ENCODE results near the gene TAGLN. TPM values are rescaled to one million over a fixed set of nuclear protein-coding genes. Genes with fewer than 3 reads are reported as not detected.
"Not testable (repeated sequence)": the region's sequence is repeated elsewhere in the genome, so short reads cannot be mapped to it uniquely, and the experiment has no call there.

The TAGLN gene
- total RNA-seq, 1 experiment from 2014 or later: 409 TPM

- DNase-seq (ENCODE audit: low read depth): no peak
Observed at GRCh38 chr11:117195761-117196160, 3.4 kb upstream of the TAGLN start.

GRCh38 chr11:117197006-117197405 is 2.2 kb upstream of the TAGLN start:
- DNase-seq (ENCODE audit: low read depth): no peak

- DNase-seq (ENCODE audit: low read depth): no peak
Observed at GRCh38 chr11:117197516-117198456, 1.4 kb upstream of the TAGLN start.

- DNase-seq (ENCODE audit: low read depth): no peak
Observed at GRCh38 chr11:117198613-117199012, 557 bp upstream of the TAGLN start.

- no peak for DNase-seq (ENCODE audit: low read depth)
Observed at GRCh38 chr11:117199916-117200812, 994 bp downstream of the TAGLN start.

GRCh38 chr11:117200813-117201657 is 1.9 kb downstream of the TAGLN start:
- DNase-seq (ENCODE audit: low read depth): no peak

- no peak for DNase-seq (ENCODE audit: low read depth)
Observed at GRCh38 chr11:117201658-117202305, 2.6 kb downstream of the TAGLN start.

- DNase-seq (ENCODE audit: low read depth): no peak
Observed at GRCh38 chr11:117202386-117203068, 3.4 kb downstream of the TAGLN start.

GRCh38 chr11:117203069-117203407 is 3.9 kb downstream of the TAGLN start:
- DNase-seq (ENCODE audit: low read depth): no peak

- no peak for DNase-seq (ENCODE audit: low read depth)
Observed at GRCh38 chr11:117204283-117205080, 5.3 kb downstream of the TAGLN start.

- no peak for DNase-seq (ENCODE audit: low read depth)
Observed at GRCh38 chr11:117205211-117205818, 6.1 kb downstream of the TAGLN start.

- DNase-seq (ENCODE audit: low read depth): not testable (repeated sequence)
Observed at GRCh38 chr11:117206111-117206510, 6.9 kb downstream of the TAGLN start.

- DNase-seq (ENCODE audit: low read depth): peak; percentile 57
Observed at GRCh38 chr11:117206859-117207258, 7.7 kb downstream of the TAGLN start.

- DNase-seq (ENCODE audit: low read depth): not testable (repeated sequence)
Observed at GRCh38 chr11:117207481-117207880, 8.3 kb downstream of the TAGLN start.

- not testable (repeated sequence) for DNase-seq (ENCODE audit: low read depth)
Observed at GRCh38 chr11:117208710-117209109, 9.5 kb downstream of the TAGLN start.

GRCh38 chr11:117209351-117210125 is 10.4 kb downstream of the TAGLN start:
- DNase-seq (ENCODE audit: low read depth): not testable (repeated sequence)

GRCh38 chr11:117210620-117211019 is 11.4 kb downstream of the TAGLN start:
- no peak for DNase-seq (ENCODE audit: low read depth)

- no peak for DNase-seq (ENCODE audit: low read depth)
Observed at GRCh38 chr11:117212697-117213355, 13.7 kb downstream of the TAGLN start.
